ENCODE data around the gene CDS1.

CDS1 gene

GRCh38 chr4:84626673-84627072, 43.7 kb downstream of the CDS1 start:
- DNase-seq (ENCODE audit: low spot score) = no peak
- TF ChIP-seq CTCF (IDR thresholded peaks at IDR 0.05; ENCODE audit: extremely low read depth, insufficient read depth, missing control alignments) = no peak
- in situ Hi-C loops (cut with MboI; ENCODE audit: low pct_unique_long_range_greater_than_20kb, low sequenced_read_pairs, unreplicated experiment) = no loop called here

GRCh38 chr4:84631573-84631972, 48.6 kb downstream of the CDS1 start:
- in situ Hi-C loops (cut with MboI; ENCODE audit: low pct_unique_long_range_greater_than_20kb, low sequenced_read_pairs, unreplicated experiment) = no loop called here
- no peak for DNase-seq (ENCODE audit: low spot score)
- TF ChIP-seq CTCF (IDR thresholded peaks at IDR 0.05; ENCODE audit: extremely low read depth, insufficient read depth, missing control alignments) = no peak

- TF ChIP-seq CTCF (IDR thresholded peaks at IDR 0.05; ENCODE audit: extremely low read depth, insufficient read depth, missing control alignments) = no peak
- DNase-seq (ENCODE audit: low spot score) = no peak
- in situ Hi-C loops (cut with MboI; ENCODE audit: low pct_unique_long_range_greater_than_20kb, low sequenced_read_pairs, unreplicated experiment) = no loop called here
Observed at GRCh38 chr4:84632092-84632491, 49.2 kb downstream of the CDS1 start.

- TF ChIP-seq CTCF (IDR thresholded peaks at IDR 0.05; ENCODE audit: extremely low read depth, insufficient read depth, missing control alignments) = no peak
- in situ Hi-C loops (cut with MboI; ENCODE audit: low pct_unique_long_range_greater_than_20kb, low sequenced_read_pairs, unreplicated experiment) = no loop called here
Observed at GRCh38 chr4:84634961-84635360, 52.0 kb downstream of the CDS1 start.

GRCh38 chr4:84638092-84638491, 55.2 kb downstream of the CDS1 start:
- in situ Hi-C loops (cut with MboI; ENCODE audit: low pct_unique_long_range_greater_than_20kb, low sequenced_read_pairs, unreplicated experiment) = no loop called here
- no peak for DNase-seq (ENCODE audit: low spot score)
- TF ChIP-seq CTCF (IDR thresholded peaks at IDR 0.05; ENCODE audit: extremely low read depth, insufficient read depth, missing control alignments) = no peak

More at GRCh38 chr4:84634961-84635360, 52.0 kb downstream of the CDS1 start:
- DNase-seq (ENCODE audit: low spot score) = no peak

- TF ChIP-seq CTCF (IDR thresholded peaks at IDR 0.05; ENCODE audit: extremely low read depth, insufficient read depth, missing control alignments) = no peak
- in situ Hi-C loops (cut with MboI; ENCODE audit: low pct_unique_long_range_greater_than_20kb, low sequenced_read_pairs, unreplicated experiment) = no loop called here
- DNase-seq (ENCODE audit: low spot score) = no peak
Observed at GRCh38 chr4:84639145-84639544, 56.2 kb downstream of the CDS1 start.

GRCh38 chr4:84644087-84644486, 61.2 kb downstream of the CDS1 start:
- TF ChIP-seq CTCF (IDR thresholded peaks at IDR 0.05; ENCODE audit: extremely low read depth, insufficient read depth, missing control alignments) = no peak
- in situ Hi-C loops (cut with MboI; ENCODE audit: low pct_unique_long_range_greater_than_20kb, low sequenced_read_pairs, unreplicated experiment) = no loop called here
- DNase-seq (ENCODE audit: low spot score) = no peak

Measured in GM13977 (cell line).